Panc1 (cell line): Measurements from ENCODE around the gene SPATA13. TPM values are rescaled to one million over a fixed set of nuclear protein-coding genes. Genes with fewer than 3 reads are reported as not detected.

Experiments used
- ATAC-seq: fragments of 200-7000 bp; cut with Tn5 transposase; 2 replicates; pipeline ENCODE4 v1.9.1; 2020; ENCODE audit warnings: mild to moderate bottlenecking, moderate library complexity
- BruUV-seq: library from RNA; stranded (reverse); fragments of 400-500 nt; replicated peaks from 2 replicates; lab custom pipeline; 2021; lab: Mats Ljungman, UMichigan
- CTCF ChIA-PET: fragments of 300-600 bp; sonication (Branson Sonifier 250); formaldehyde crosslinking; loops from one replicate; lab custom pipeline; 2022; ENCODE audit warnings: antibody characterized with exemption; lab: Charles Lee
- POLR2A ChIA-PET: fragments of 300-600 bp; sonication (Branson Sonifier 250); formaldehyde crosslinking; loops from one replicate; lab custom pipeline; 2022; ENCODE audit warnings: antibody characterized with exemption; lab: Charles Lee
- DNase-seq: peaks from one replicate; pipeline ENCODE4 v3.0.0-alpha.2; 2010; ENCODE audit warnings: low read depth, low spot score
- H3K27ac ChIP-seq: 2 replicates; pipeline ENCODE4 v1.5.1; 2011; ENCODE audit warnings: mild to moderate bottlenecking, low read length, inconsistent platforms
- H3K27me3 ChIP-seq: fragments of 200-500 bp; sonication (Bioruptor generic); 2 replicates; pipeline ENCODE4 v1.6.0; 2014; ENCODE audit warnings: low read length, inconsistent platforms; ENCODE audit not compliant: control insufficient read depth, insufficient read depth
- H3K36me3 ChIP-seq: fragments of 200-500 bp; sonication (Bioruptor generic); 2 replicates; pipeline ENCODE4 v1.5.1; 2014; ENCODE audit warnings: inconsistent platforms, mild to moderate bottlenecking, low read length, moderate library complexity; ENCODE audit not compliant: control insufficient read depth, insufficient read depth
- H3K4me1 ChIP-seq: 2 replicates; pipeline ENCODE4 v1.5.1; 2011; ENCODE audit warnings: inconsistent platforms, mild to moderate bottlenecking, low read length, moderate library complexity; ENCODE audit not compliant: control insufficient read depth, insufficient read depth
- H3K4me3 ChIP-seq, 2 experiments: 2 replicates each; pipeline ENCODE4 v1.5.1; 2011 to 2012; ENCODE audit warnings: low read depth in 2 of 2, low read length in 2 of 2, mild to moderate bottlenecking in 2 of 2, inconsistent platforms in 1 of 2, moderate library complexity in 1 of 2
- H3K9me3 ChIP-seq: fragments of 200-500 bp; sonication (Bioruptor generic); 2 replicates; pipeline ENCODE4 v1.5.1; 2014; ENCODE audit warnings: low read depth, mild to moderate bottlenecking, inconsistent platforms, low read length, moderate library complexity; ENCODE audit not compliant: control insufficient read depth, insufficient read depth
- CTCF ChIP-seq: fragments of 450-650 bp; IDR thresholded peaks from 2 replicates; pipeline ENCODE4 v1.5.1; 2017; ENCODE audit warnings: mild to moderate bottlenecking
- POLR2AphosphoS5 ChIP-seq: IDR thresholded peaks from 2 replicates; pipeline ENCODE4 v1.6.1; 2012; ENCODE audit warnings: mild to moderate bottlenecking, low read depth, low read length, moderate library complexity
- REST ChIP-seq, 2 experiments: IDR thresholded peaks; 2 replicates each; pipeline ENCODE4 v1.6.1; 2011 to 2012; ENCODE audit warnings: low read depth in 2 of 2, control low read depth in 1 of 2, low read length in 1 of 2, mild to moderate bottlenecking in 1 of 2, moderate library complexity in 1 of 2; ENCODE audit not compliant: insufficient read depth in 1 of 2
- SIN3A ChIP-seq: IDR thresholded peaks from 2 replicates; pipeline ENCODE4 v1.6.1; 2012; ENCODE audit warnings: low read depth, mild to moderate bottlenecking, low read length, moderate library complexity, borderline replicate concordance; ENCODE audit not compliant: insufficient read depth
- TCF7L2 ChIP-seq: IDR thresholded peaks from 2 replicates; pipeline ENCODE4 v1.6.1; 2011; ENCODE audit warnings: mild to moderate bottlenecking, low read depth, low read length, inconsistent platforms
- in situ Hi-C: cut with HindIII; loops from 2 replicates; pipeline ENCODE4 v1.10.0; 2016; ENCODE audit warnings: low sequenced_read_pairs, low pct_unique_long_range_greater_than_20kb
- intact Hi-C: fragments of 100-400 bp; cut with micrococcal nuclease; formaldehyde crosslinking; loops from one replicate; pipeline ENCODE4 v1.10.0; 2022; ENCODE audit not compliant: unreplicated experiment
- total RNA-seq: library from RNA; stranded (reverse); gene quantifications from one replicate; pipeline ENCODE4 v1.2.1, GENCODE V29; 2021; ENCODE audit not compliant: unreplicated experiment

Gene SPATA13
- total RNA-seq, 1 experiment from 2014 or later, result 7.9 TPM

- Histone ChIP-seq H3K4me3 (no peak overlapping the region), H3K36me3 (no peaks in the 10 kb centered on the region), H3K27me3 (no peaks in the 10 kb centered on the region), H3K4me1 (no peaks in the 10 kb centered on the region), H3K27ac (no peak overlapping the region), H3K9me3 (no peaks in the 10 kb centered on the region)
- ChIA-PET CTCF (interaction anchor here (0.5 kb wide), 1 partner anchor 330 kb away, joined by 3 read pairs; no protein-coding TSS in a partner anchor), POLR2A (no interaction called here)
- intact Hi-C loops, result no loop called here
- DNase-seq (no peak), ATAC-seq (no peak)
- TF ChIP-seq REST (IDR thresholded peaks at IDR 0.05; ENCODE audit: insufficient read depth in 1 of 2, low read depth in 2 of 2, low read length in 1 of 2) (no peak), POLR2AphosphoS5 (no peak), SIN3A (no peak), TCF7L2 (no peak), CTCF (no peak)
- in situ Hi-C loops, result no loop called here
- no TSS peak for BruUV-seq
Observed at GRCh38 chr13:24290280-24290932, 129.9 kb downstream of the SPATA13 start.

- no peak overlapping the region for H3K4me3 ChIP-seq
- ChIA-PET POLR2A (no interaction called here), CTCF (no interaction called here)
- no peaks in the 10 kb centered on the region for H3K36me3 ChIP-seq
- intact Hi-C loops (no loop called here), in situ Hi-C loops (no loop called here)
- H3K9me3 ChIP-seq, result no peaks in the 10 kb centered on the region
- H3K27ac ChIP-seq, result no peak overlapping the region
- BruUV-seq, result no TSS peak
- H3K4me1 ChIP-seq, result no peaks in the 10 kb centered on the region
- H3K27me3 ChIP-seq, result no peaks in the 10 kb centered on the region
- TF ChIP-seq TCF7L2 (no peak), SIN3A (no peak), CTCF (no peak), REST (IDR thresholded peaks at IDR 0.05; ENCODE audit: insufficient read depth in 1 of 2, low read depth in 2 of 2, low read length in 1 of 2) (no peak), POLR2AphosphoS5 (no peak)
- ATAC-seq (no peak), DNase-seq (no peak)
Observed at GRCh38 chr13:24292481-24292880, 132.0 kb downstream of the SPATA13 start.
